HG03039 (cell line): ENCODE measurements around the gene AGPAT4.
"Not testable (repeated sequence)": the region's sequence is repeated elsewhere in the genome, so short reads cannot be mapped to it uniquely, and the experiment has no call there.

Experiments
- ATAC-seq: cut with Tn5 transposase; IDR thresholded peaks from one replicate; pipeline ENCODE4 v1.9.1; 2021; ENCODE audit warnings: mild to moderate bottlenecking, moderate library complexity; ENCODE audit not compliant: unreplicated experiment

Gene AGPAT4

DNA sequence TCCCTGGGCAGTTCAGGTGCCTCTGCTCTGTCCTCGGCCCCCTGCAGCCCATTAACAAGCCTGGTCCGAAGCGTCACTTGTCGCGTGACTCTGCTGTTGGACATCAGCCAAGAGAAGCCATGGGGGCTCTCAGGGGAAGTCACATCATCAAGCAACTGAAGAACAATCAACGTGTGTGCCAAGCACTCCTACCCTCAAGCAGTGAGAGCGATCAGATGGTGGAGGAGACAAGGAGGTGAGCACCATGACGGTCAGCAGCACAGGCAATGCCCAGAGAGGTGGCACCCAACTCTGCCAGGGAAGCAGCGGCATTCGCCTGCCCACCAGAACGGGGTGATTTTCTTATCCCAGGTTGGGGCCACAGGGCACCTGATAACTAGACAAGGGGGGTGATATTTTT is 132.7 kb downstream of the AGPAT4 start:
- no peak for ATAC-seq

DNA sequence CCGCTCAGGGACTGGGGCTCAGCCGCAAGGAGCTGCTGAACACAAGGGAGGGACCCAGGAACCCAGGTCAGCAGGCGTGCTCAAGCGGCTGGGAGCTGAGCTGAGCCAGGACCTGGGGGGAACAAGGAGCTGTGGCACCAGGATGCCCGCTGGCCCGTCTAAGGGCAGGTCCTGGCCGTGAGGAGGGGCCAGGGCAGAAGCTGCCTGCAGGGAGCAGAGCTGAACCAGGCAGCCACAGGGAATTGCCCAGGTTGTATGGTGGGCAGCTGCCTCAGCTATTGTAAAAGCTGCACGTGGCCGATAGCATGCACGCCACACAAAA is 133.3 kb downstream of the AGPAT4 start:
- no peak for ATAC-seq

DNA sequence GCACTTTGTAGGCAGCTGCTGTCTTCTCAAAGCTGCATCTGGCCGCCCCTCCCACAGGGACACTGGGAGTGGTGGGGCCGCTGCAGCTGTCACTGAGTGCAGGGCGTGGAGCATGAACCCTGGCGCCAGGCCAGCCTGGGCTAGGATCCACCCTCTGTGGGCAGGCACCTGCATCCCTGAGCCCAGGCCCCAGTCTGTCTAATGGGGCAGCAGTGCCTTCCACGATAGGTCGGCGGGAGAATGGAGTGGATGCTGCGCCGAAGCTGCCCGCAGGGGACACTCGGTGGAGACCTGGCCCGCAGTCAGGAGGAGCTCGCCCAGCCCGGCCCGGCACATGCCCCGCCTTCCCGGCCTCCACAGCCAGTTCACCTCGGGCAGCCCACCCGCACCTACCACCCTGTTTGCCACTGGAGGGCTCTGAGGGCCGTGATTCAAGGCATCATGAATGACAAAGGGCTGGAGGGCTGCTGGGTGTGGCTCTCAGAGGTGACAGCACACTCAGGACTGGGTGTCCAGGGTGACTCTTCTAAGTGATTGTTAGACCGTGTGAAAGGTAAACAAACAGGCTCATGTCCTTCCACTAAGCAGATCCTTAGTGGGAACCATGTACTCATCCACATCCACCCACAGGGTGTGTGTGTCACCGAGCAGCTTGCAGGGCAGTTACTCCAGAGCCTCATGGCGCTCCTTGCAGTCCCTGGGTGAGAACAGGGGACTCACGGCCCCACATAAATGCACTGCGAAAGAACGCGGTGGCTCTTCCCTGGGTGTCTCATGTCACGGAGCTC is 133.9 kb downstream of the AGPAT4 start:
- no peak for ATAC-seq

DNA sequence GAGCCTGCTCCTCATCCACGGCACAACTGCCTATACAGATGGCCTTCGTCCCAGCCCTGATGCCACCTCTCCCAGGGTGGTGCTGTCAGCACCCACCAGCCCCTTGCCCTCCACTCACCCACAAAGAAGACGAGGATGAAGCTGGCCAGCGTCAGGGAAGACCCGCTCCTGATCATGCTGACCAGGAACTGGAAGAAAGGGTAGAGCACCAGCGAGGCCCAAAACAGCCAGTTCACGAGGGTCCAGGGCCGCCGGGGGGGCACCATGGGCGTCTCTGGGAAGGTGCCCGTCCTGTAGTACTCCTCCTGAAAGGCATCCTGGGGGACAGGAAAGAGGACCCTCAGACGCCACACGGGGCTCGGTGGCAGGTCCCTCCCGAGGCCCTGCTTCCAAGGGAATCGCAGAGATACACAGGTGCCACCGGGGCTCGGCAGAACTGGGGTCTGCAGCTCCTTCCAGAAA is 134.5 kb downstream of the AGPAT4 start:
- ATAC-seq = no peak

DNA sequence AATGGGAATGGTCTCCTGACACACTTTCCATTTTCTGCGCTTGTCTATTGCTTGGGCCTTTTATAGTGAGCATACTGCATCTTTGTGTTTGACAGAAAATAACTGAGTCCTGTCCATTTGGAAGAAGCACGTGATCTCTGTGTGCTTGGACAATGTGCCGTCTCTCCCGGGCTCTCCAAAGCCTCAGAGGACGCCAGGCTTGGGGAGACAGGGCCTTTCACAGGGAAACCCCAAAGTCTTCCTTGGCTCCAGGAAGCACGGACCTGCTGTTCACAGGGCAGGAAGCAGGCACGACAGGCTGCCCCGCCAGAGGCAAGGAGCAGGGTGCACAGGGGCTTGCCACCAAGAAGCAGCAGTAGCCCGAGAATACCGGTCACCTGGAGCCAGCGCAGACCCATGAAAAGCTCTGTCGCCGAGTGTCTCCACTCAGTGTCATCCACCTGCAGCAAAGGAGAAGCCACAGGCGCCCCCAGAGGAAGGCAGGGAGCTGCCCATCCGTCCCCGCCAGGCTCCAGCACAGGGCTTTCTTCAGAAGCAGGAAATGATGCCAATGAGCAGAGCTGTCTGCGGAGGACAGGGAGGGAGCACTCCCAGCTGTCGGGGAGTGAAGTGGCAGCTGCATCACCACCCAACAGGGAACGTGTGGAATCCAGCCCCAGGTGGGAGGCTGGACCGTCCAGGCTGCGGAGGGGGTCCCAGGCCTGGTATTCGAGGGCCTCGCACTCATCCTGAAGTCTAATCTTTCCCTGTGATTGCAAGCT is 135.1 kb downstream of the AGPAT4 start:
- no peak for ATAC-seq

DNA sequence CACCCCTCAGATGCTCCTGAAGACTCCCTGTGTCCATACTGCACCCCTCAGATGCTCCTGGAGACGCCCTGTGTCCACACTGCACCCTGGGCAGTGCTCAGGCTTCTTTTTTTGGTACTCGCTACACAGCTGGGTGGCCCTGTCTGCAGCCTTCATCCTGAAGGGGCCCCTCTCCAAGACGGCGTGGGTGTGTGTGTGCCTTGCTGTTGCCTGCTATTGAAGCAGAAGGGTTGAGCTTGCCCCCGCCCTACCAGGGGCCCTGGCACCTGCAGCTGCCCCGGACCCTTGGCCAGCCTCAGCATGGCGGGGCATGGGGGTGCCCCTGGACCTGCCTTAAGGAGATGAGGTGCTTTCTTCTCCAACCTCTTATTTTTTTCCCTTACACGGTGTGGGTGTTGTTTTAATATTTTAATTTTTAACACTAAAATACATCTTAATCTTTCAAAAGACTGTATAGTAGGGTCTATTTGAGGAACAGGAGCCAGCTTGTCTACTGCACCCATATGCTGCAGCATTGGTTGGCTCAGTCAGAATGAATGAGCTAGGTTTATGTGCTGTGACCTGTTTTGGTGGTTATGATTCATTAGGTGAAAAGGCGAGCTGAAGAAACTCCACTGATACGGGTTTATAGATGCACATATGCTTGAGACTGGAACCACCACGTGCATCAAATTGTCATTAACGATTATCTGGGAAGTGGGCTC is 135.9 kb downstream of the AGPAT4 start:
- no peak for ATAC-seq

DNA sequence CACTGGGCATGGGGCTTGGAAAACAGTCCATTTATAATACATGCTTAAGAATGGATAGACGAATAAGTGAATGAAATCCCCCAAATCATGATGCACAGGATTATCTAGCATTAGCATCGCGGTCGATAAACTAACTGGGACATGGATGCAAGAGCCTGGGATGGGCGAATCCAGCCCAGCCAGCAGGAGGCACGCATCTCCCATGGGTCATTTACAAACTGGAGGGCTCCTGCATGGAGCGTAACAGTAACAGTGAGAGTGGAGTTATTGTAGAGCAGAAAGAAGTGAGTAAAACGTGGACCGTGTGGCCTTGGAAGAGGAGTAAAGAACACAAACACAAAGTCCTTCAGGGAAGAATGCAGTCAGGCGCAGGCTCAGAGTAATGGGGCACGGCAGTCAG is 136.5 kb downstream of the AGPAT4 start:
- no peak for ATAC-seq

DNA sequence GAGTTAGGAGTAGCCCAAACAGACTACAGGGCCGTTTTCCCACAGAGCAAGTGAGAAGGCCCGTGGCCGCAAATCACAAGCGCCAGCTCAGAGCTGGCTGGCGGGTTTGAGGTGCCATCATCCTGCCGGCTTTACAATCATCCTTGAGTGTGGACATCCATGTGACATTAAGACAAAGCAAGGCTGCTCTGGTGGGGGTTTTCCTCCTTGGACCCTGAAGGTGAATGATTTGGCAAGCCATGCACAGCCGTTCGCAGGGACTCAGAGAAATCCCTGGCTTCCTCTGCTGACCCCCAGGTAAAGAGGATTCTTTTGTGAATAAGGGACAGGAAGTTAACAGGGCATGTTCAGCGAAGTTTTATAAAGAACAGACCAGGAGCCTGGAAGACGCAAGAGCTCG is 137.2 kb downstream of the AGPAT4 start:
- ATAC-seq = no peak

DNA sequence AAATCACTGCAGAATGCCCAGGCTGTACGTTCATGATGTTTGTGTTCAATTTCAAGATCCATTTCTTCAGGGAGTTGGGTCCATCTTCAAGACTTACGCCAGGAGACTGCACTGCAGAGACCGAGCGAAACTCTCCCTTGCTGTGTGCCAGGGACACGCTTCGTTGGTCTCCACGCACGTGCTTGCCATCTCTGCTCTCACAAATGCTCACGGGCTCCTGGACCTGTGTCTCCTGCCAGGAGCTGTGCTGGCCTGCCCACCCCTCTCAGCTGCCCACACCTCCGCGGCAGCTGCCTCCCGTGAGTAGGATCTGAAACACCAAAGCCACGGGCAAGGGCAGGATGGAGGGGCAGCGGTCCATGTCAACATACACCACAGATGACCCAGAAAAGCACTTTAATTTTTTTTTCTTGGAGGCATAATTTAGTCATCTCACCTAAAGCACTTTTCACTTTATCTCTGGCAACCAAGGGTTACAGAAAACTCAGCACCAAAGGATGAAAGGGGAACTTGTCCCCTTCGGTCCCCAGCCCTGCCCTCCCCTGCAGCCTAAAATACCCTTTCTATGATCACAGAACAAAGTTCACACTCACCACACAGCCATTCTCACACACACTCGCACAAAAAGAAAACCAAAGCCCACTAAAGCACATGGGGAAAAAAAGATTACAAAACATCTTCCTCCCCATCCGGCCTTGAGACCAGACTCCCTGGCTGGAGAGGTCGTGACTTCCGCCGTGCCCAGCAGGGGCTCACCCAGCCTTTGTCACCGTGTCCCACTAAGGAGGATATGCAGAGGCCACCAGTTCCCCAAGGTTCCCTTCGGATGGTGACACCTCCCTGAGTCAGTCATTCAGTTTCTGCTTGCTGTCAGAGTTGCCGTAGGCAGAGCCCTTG is 137.9 kb downstream of the AGPAT4 start:
- no peak for ATAC-seq

DNA sequence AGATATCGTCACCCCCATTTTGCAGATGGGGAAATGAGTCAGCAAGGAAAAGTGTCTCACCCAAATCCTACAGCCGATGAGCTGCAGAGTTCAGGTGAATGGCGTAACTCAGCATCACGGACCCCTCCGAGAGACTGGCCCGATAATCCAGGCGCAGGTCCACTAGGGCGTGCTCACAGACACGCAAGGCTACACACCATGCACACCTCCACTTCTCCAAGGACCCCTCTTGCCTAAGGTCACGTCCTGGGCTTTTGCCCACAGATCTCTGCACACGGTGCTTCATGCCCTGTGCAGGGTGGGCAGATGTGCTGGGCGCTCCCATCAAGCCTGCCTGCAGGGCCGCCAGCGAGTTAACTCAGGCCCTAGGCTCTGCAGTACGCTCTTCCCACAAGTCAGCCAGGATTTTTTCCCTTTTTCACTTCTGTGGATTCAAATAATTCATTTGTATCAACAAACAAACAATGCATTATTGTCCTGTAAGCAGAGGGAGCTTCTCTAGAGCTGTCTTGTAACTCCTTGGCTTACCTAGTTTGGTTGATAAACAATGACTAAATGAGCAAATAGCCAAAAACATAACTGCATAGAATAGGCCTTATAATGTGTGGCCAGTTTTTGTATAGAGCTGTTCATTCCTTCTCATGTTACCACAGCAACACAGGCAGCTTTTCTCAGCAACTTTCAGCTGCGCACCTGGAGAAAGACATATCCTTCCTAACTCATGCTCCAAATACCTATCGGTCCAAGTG is 139.1 kb downstream of the AGPAT4 start:
- no peak for ATAC-seq

DNA sequence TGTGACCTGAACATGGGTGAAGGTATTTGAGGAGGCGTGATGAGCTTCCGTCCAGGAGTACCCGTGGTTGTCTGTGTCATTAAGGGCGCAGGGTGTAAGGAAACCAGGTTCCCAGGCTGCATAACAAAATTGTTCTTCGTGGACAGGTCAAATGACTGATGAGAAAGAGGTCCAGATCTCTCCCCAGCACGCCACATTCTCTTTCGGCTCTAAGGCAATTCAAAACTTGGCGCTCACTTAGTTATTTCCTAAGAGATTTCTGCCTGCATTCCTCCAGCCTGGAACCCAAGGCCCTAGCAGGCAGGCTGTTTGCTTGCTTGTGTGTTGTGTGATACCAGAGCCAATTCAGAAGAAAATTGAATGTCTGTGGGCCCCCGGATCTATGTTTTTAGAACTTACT is 139.9 kb downstream of the AGPAT4 start:
- ATAC-seq = no peak

DNA sequence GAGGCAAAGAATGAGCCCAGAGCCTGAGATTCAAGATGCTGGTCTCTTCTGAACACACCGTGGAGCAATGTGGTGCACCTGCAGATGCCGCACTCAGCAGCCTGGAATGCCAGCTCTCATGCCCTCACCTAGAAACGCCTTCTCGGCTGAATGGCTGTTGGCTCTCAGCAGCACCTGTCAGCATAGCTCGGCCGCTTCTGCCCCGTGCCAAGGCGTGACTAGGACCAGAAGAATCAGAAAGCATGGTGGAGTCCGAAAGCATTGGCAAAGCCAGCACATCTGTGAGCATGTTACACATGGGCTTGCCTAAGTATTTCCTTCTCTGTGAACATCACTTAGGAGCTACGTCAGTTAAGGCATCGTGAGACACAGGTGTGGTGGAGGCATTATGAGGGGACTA is 141.5 kb downstream of the AGPAT4 start:
- no peak for ATAC-seq

DNA sequence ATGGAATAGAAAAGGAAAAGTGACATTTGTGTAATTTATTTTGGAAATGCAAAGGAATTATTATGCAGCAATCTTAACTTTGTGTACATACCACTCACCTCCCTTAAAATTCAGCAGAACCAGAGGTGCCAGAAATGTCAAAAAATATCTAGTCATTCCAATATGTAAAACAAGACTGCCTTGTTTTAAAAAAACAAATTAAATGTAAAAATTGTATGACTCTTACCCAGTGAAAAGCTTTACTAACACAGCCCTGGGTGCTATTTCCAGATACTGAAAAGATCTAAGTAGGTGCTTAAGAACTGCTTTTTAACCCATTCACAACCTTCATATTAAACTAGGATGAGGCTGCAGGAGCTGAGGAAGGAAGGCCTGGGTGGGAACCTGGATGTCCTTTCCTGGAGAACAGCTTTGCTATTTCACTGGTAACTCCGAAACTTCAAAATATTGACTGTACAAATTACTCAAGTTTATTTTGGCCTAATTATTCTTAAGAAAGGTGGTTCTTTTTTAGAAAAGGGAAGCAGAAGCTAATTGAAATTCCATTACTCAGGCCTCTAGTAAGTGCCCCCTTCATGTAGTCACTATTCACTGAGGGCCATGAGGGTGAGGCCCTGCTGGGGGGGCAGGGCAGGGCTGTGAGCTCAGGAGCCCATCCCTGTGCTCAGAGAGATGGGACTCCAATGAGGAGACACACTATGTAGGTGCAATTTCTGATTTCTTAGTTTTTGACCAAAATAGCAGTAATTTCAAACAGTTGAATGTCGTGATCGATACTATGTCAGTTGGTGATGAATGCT is 142.7 kb downstream of the AGPAT4 start:
- no peak for ATAC-seq

DNA sequence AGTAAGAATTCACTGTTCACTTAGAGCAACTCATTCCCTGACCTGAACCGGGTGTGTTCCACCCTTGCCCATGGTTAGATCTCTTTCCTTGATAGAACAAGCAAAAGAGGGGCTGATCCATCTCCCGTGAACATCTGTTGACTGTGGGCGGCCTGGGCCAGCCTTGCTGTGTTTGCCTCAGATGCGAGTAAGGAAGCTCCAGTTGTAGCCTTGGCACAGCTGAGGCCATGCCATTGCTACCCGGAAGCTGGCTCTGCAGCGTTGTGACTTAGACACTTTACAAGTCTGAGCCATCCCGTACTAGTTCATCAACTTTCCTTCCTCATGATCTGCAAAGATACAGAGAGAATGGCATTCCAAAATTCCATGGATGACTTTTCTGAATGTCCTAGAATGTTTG is 143.3 kb downstream of the AGPAT4 start:
- ATAC-seq = no peak

DNA sequence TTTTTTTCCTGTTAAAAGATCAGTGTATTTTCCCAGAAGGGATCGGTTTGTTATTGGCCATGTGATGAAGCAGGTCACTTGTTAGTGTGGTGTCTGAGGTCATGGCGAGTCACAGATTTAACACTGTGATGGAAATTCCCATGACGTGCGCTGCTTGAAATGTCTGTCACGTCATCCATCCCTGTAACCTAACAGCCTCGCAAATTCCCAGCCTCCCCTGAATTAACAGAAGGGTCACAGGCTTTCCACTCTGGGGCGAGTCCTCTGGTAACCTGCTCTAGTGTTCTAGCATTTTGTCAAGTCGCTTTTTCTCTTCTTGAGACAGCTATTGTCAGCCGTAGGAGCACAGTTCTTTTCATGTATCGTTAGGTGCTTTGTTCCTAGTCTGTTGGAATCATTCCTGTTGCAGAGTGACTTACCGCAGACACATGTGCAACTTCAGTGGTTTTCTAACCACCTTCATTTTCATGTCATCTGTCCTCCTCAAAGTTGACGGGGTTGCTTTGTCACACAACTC is 145.1 kb downstream of the AGPAT4 start:
- ATAC-seq = no peak

DNA sequence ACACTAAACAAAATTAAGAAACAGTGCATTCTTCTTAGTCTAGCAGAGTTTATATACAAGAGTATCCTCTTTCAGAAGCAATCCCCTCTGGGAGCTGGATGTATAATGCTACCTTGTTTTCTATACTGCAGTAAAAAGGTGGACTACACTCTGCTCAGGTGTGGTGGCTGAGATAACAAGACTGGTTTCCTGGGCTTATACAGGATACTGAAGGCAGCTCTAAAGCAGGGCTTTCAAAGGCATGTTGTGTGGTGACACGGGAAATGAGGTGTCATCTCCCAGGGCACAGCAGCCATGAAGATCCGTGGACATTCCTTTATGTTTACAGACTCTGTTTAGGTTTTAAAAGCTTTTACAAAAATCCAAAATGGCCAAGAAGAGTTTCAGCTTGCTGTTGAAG is 145.6 kb downstream of the AGPAT4 start:
- ATAC-seq = no peak

DNA sequence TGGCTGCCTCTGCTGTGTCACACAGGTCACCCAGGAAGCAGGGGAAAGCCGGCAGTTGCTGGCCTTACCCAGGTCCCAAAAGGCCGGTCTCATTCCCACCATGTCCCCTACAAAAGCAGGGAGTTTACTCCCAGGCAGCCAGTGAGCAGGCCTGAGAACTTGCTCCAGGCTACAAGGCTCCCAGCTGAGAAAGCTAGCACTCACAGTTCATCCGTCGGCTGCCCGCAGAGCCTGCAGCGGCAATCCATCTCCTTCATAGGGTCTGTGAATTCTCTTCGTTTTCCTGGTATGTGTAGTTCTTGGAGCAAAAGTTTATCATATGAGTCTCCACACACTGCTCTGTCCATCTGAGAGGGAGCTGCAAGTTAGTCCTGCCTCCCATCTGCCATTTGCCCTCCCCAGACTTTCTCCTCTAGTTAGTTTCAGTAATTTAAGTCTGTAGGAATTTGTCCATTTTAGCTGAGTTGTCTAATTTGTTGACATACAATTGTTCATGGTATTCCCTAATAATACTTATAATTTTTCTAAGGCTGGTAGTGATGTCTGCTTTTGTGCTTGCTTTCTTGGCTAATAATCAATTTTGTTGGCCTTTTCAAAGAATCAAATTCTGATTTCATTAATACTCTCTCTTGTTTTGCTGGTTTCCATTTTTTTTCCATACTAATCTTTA is 146.7 kb downstream of the AGPAT4 start:
- no peak for ATAC-seq

DNA sequence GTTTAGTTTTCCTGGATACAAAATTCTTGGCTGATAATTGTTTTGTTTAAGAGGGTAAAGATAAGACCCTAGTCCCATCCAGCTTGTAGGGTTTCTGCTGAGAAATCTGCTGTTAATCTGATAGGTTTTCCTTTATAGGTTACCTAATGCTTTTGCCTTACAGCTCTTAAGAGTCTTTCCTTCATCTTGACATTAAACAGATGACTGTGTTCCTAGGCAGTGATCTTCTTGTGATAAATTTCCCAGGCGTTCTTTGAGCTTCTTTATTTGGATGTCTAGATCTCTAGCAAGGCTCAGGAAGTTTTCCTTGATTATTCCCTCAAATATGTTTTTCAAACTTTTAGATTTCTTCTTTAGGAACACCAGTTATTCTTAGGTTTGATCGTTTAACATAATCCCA is 148.3 kb downstream of the AGPAT4 start:
- ATAC-seq = no peak

DNA sequence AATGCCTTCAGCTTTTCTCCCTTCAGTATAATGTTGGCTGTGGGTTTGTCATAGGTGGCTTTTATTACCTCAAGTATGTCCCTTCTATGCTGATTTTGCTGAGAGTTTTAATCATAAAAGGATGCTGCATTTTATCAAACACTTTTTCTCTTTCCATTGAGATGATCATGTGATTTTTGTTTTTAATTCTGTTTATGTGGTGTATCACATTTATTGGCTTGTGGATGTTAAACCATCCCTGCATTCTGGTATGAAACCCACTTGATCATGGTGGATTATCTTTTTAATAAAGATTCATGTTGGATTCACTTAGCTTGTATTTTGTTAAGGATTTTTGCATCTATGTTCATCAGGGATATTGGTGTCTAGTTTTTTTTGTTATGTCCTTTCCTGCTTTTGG is 150.5 kb downstream of the AGPAT4 start:
- ATAC-seq = not testable (repeated sequence)
